NCI-H446 (cell line): Measurements from ENCODE around the gene SRD5A3.
A peak's percentile ranks its signal among the peaks of the same experiment; 100 is the strongest.

ENCODE experiments used
- DNase-seq, 2 experiments: peaks; one replicate each; lab custom pipeline; 2025; lab: John Stamatoyannopoulos, UW

Gene SRD5A3

DNA sequence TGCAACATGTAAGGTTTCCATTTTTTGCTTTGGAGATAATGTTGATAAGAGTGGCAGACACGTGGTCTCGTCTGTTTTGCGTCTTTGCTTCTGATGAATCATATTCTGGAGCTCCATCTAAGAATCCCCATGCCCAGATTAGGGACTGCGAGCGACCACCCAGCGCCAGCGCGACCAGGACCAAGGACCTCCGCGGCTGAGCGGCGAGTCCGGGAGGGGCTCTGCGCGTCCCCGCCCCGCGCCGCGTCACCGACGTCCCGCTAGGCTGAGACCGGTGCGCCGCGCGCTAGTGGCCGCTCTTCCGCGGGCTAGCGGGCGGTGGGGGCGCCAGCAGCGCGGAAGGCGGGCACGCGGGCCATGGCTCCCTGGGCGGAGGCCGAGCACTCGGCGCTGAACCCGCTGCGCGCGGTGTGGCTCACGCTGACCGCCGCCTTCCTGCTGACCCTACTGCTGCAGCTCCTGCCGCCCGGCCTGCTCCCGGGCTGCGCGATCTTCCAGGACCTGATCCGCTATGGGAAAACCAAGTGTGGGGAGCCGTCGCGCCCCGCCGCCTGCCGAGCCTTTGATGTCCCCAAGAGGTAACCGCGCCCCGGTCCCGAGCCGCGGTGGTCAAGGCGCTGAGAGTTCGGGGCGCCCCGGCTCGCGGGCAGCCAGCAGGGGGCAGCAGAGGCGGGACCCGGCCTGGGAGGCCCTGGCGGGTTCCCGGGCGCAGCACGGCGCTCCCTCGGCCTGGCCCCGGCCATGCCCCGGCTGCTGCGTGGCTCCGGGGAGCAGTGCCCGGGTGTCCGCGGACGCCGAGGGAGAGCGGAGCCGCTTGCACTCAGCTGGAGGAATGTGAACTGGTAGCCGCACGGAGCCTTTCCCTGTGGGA lies at the start of gene SRD5A3:
Gene SRD5A3, plus strand, starts transcription at position 263 of the 871 bp plus-strand sequence. Its CDS starts 95 bp downstream, at position 358.
- DNase-seq = peak; percentile 4 to 83

DNA sequence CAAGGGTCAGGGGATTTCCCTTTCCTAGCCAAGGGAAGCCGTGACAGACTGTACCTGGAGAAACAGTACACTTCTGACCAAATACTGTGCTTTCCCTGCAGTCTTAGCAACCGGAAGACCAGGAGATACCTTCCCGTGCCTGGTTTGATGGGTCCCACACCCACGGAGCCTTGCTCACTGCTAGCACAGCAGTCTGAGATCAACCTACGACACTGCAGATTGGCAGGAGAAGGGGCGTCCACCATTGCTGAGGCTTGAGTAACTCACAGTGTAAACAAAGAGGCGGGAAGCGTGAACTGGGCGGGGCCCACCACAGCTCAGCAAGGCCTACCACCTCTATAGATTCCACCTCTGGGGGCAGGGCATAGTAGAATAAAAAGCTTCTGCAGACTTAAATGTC lies 48.7 kb upstream of the SRD5A3 start:
- DNase-seq = no peak

DNA sequence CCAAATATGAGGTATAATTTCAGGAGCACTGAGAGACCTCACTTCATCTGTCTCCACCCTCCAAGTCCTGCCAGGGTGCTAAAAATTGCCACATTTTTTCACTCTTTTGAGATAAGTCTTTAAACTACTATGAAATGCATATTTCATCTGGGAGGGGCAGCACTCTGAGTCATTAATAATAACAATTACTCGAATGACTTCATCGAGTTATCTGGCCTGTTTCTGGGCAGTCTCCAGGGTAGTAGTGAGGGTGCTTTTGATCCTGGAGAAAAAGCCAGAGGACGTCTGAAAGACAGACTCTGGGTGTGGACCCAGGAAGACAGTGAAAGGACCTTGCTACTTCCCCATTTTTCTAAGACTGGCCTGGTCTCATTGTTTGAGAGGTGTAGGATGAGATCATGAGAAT lies 42.3 kb upstream of the SRD5A3 start:
- DNase-seq = no peak

DNA sequence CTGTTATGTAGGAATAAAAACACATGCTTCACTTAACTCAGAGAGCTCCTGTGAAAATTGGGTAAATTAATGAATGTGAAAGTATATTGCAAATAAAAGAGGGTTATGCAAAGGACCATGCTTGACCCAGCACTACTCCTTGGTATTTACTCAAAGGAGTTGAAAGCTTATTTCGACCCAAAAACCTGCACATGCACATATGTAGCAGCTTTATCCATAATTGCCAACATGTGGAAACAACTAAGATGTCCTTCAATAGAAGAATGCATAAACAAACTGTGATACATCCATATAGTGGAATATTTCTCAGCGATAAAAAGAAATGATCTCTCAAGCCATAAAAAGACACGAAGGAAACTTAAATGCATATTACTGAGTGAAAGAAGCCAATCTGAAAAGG lies 41.7 kb upstream of the SRD5A3 start:
- no peak for DNase-seq

DNA sequence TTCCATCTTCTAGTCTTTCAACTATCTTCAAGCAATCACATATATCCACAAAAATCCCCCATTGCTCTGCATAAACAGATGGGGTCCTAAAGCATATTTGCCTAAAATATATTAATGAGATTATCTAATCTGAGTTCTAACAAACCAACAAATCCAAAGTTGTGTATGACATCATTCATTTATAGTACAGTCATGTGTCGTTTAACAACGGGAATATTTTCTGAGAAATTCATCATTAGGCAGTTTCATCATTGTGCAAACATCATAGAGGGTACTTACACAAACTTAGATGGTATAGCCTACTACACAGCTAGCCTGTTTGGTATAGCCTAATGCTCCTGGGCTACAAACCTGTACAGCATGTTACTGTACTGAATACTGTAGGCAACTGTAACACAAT lies 38.0 kb upstream of the SRD5A3 start:
- no peak for DNase-seq

DNA sequence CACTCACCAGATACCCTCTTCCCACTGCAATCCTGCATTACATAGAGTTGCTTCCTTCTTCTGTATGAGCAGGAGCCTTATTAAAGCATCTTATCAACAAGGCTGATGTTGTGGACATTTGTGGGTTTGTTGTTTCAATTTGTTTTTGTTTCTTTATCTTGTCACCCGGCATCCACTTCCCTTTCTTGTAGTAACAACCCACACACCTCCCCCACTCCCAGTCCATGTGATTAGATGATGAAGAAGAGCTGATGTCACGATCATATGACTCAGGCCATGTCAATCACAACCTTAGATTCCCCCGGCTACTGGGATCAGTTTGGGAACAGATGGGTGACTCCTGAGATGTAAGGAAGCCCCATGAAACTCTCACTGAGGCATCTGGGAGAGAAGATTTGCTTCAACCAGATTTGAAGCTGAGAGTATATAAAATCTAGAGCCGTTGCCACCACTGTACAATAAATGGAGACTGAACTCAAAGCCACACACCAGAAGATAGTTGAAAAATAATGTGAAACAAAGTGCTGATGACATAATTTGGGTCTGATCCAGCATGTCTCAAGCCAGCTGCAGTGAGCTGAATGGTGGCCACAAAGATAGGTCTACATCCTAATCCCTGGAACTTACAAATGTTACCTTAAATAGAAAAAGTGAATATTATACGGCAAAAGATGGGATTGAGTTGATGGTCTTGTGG lies 34.1 kb upstream of the SRD5A3 start:
- DNase-seq = no peak

DNA sequence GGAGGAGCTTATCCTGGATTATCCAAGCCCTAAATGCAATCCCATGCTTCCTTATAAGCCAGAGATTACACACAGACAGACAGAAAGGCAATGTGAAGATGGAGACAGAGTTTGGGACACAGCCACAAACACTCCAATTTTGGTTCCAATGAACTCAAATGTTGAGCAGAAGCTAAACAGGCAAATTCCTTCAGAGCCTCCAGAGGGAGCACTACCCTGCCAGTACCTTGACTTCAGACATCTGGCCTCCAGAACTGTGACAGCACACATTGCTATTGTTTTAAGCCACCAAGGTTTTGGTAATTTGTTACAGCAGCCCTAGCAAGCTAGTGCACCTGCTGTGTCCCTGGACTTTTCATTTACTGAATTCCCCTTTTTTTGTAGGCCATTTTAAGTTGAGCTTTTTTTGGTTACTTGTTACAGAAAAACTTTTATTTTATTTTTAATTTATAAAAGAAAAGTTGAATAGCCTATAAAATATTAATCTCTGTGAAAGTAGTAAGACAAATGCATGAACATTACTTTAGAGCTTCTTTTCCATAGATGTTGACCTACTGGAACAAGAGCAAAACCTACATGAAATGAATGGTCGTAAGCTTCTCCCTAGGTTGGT lies 33.4 kb upstream of the SRD5A3 start:
- DNase-seq = peak in 1 of 2 experiments; percentile 15

DNA sequence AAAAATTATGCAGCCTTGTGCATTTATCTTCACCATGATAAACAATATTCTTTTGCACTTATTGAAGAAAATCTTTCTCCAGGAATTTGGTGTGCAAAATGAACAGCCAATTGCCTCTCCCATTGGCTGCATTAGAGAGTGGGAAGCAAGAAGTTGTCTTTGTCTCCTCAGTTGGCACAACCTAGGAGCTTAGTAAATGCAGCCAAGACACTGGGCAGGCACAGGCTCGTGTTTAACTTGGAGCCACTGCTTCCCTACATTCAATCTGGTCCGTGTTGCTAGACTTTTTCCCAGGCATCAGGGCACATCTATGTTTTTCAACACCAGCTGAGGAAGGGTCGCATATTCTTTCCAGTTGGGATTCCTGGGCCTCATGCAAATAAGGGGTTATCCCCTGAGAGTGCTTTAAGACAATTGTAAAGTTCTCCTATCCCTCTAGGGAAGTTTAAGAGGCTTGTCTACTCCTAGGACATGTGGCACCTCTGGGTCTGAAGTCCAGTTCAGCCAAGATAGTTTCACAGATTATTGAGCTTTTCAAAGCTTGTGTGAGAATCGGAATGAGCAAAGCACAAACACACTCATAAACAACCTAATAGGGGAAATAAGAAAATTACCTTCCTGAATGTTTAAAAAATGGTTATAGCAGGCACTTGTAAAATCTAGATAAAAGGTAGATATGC lies 31.8 kb upstream of the SRD5A3 start:
- DNase-seq = peak; percentile 14 to 46

DNA sequence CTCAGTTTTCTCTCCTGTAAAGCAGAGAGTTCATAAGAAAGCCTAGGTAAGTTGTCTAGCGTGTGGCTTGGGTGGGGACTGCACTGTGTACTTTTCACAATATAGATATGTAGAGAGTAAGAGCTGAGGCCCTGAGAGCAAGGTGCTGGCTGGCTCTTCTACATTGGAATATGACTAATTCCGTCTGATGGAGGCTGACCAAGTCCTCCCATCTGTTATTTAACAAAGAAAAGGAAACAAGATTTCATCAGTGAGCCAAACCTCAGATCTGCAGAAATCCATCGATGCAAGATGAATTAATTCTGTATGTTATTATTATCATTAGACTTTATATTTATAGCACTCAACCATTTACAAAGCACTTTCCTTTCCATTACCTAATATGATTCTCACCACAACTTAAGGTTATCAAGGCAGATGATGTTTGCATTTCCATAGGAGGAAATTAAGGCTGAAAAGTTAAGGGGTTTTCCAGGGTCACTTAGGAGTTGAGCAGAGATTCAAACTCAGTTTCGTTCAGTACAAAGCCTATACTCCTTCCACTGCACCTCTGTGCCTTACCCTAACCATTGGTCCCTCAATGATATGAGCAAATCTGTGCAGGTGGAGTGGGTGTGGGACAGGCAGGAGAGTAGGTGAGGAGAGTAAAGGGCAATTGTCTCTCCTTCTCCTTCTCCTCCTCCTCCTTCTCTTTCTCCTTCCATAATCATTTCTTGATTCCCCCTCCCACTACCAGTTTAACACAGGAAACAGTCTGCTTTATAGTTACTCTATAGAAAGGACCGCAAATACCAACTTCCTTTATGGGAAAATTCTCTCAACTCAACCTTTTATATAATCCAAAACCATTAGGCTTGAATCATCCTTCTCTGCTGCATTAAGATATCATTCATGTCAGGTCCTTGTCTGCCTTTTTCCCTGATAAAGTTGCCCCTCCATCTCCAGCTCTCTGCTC lies 27.6 kb upstream of the SRD5A3 start:
- peak in 1 of 2 experiments; percentile 22 for DNase-seq

DNA sequence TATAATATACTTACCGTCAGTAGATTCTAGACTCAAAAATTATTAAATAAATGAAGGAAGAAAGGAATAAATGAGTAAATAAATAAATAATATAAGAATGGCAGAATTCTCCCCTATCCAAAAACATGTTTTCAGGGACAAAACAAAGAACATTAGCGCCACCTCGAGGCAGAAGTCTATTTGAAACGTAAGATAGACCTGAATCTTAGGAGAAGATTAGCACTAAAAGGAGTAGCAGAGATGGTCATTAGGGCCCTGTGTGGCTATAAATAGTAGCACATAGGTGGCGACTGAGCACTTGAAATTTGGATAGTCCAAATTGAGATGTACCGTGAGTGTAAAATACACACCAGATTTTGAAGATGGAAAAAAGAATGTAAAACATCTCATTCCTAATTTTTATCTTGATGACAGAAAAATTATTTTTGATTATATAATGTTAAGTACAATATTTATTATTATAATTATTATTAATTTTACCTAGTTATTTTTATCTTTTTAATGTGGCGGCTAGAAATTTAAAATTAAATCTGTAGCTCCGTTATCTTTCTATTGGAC lies 24.3 kb upstream of the SRD5A3 start:
- DNase-seq = peak; percentile 57 to 80

DNA sequence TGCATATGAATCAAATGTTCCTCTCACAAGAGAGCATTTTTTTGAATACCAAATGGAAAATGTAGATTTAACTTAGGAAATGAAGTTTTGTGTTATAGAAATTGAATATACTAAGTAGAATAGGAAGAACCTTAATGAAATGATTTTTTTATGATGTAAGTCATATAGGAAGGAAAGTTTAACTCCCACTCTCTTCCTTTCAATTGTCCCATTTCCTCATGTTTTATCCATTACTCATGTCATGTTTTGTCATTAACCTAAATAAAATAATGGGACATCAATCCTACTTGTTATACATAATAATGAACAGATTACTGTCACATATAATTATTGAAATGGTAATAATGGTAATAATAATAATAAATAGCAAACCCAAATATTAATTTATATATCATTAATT lies 22.7 kb upstream of the SRD5A3 start:
- no peak for DNase-seq

DNA sequence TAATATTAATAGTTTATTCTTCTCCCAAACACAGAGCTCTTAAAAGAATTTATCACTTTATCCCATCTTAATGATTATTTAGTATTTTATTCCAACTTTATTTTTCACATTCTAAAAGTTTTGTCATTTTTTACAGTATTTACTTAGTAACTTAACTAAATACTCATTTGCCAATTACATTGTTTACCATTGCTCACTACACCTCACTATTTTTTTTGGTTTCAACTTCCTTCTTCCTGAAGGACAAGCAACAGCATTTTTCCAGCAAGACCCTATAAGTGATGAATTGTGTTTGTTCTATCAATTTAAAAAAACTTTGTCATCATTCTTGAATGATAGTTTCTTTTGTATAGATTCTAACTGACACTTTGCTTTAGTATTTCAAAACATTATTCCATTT lies 19.4 kb upstream of the SRD5A3 start:
- DNase-seq = no peak

DNA sequence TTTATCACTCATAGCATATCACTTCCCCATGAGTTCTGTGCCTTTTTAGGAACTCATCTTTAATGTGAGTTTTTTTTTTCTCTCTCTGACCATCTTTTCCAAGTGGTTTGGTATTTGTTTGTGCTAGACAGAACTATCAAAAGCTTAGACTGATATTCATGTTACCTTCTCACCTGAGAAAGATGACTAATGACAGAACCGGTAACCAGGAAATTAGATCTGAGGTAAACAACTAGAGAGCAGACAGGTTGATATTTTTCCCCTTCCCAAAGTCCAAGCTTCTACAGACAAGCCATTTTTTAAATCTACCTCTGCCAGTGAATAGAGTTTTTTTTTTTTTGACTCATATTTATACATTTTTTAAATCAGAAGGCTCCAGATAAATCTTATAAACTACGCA lies 17.0 kb upstream of the SRD5A3 start:
- no peak for DNase-seq

DNA sequence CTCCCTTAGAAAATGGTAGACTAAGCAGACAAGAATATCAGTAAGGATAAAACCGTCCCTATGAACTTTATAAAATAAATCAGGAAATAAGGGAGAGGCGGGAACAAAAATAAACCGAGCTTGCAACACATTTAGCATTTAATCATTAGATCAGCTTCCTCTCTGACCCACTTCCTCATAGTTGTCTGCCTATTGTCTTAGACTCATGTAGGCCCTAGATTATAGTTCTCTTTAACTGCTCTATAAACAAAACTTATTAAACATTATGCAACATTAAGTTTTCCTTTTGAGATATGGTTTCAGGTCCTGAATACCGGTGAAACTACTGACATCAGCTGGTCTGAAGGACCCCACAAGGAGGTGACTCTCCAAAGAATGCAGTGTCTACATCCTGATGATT lies 15.8 kb upstream of the SRD5A3 start:
- no peak for DNase-seq

DNA sequence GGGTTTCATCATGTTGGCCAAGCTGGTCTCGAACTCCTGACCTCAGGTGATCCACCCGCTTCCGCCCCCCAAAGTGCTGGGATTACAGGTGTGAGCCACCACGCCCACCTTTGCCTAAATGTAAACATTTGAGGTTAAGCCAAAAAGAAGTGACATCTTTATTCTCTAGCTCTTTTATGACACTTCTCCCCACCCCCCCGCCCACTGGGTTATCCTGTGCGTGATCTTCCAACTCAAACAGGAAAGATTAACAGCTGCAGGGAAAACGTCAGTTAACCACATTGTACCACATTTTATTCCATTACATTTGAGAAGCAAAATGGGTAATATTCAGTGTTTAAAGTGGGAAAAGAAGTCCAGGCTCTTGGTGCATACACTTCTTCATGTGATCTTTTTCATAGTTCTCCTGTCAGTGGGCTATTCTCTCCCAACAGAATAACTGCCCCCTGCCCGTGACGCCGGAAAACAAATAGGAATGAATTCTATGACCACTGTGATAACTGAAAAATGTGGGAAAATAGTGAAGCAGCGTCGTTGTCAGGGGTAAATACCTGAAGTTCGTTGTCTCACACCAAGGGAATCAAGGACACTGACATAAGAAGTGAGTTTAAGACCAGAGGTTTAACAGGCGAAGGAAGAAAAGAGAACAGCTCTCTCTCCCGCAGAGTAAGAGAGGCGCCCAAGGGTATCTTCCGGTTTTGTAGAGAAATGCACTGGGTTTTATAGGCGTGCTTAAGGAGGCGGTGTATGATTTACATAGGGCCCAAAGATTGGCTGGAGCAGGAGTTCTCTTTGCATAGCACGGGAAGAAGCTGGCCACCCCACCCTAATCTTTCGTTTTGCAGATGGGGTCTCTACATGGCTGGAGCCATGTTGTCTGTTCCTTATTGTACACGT lies 9.7 kb upstream of the SRD5A3 start:
- no peak for DNase-seq

DNA sequence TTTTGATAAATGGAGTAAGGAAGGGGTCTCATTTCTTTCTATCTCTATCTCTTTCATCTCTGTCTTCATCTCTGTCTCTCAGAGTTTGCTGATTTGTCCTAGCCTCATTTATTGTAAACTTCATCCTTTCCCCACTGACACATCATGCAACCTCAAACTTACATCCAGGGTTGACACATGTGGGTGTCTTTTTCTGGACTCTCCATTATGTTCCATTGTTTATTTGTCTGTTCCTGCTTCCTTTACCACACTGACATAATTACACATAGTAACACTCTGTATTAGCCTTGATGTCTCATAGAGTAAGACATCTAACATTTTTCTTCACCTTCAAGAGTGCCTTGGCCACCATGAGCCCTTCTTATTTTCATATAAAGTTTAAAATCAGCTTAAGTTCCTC lies 8.1 kb upstream of the SRD5A3 start:
- DNase-seq = no peak

DNA sequence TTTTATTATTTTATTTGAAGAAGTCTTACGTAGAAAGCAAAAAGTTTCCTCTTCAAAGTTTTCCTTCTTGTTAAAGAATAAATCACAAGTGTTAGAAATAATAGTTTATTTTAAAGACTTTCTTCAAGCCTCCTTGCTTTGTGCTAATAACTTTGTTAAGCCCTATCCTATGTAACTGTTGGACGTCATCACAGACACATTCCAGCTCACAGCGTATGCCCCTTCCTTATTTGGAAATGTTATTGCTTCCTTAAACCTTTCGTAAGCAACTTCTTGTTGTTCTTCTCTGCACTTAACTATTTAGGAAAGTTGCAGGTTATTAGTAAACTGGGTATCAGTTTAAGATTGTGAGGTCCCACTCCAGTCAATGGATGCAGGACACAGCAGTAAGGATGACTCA lies 7.6 kb upstream of the SRD5A3 start:
- DNase-seq = no peak

DNA sequence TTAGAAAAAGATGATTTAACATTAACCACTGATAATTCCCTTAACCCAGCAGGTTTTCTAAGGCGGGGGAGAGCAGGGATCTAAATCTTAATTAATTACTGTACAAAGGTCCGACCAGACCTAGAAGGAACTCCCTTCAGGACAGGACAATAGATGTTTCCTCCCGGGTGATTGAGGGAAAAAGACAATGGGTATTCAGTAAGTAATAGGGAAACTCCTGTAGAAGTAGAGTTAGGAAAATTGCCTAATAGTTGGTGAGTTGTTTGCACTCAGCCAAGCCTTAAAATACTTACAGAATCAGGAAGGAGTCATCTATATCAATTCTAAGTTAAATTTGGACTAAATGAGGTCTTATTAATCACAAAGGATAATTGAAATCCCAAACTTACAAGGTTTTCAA lies 5.8 kb upstream of the SRD5A3 start:
- DNase-seq = no peak

DNA sequence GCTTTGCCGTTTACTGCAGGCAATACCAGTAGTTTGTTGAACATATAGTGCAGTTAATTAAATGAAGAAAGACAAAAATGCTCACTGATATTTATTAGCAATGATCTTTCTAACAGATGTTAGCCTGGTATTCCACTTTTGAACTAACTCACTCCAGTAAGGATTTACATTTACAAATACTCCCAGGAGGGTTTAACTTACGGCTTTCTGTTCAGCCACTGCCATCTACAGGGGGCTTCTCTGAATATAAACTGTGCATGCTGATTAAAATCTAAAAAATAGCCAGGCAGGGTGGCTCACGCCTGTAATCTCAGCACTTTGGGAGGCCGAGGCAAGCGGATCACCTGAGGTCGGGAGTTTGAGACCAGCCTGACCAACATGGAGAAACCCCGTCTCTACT lies 2.2 kb upstream of the SRD5A3 start:
- DNase-seq = no peak

DNA sequence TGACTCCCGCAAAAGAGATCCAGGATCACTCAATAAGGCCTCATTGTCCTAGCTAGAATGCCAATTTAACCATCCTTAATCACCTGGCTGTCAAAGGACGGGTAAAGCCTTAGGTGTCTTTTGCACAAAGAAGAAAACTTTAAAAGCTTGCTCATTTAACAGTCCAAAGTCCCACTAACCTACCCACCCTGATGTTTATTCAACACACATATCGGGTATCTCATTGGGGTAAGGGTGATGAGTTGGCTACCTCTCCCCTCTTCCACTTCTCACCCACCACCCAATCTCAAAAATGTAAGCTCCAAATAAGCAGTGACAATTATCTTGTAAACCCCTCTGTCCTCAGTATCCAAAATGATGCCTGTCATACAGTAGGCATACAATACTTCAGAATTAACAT lies 988 bp upstream of the SRD5A3 start:
- DNase-seq = no peak
